T-cell (primary cell): ENCODE results near the gene PPM1N. TPM values are rescaled to one million over a fixed set of nuclear protein-coding genes. Genes with fewer than 3 reads are reported as not detected.

ENCODE experiments used
- ATAC-seq, 4 experiments: fragments of 200-7000 bp in 3 of 4; fragments of 150-1000 bp in 1 of 4; cut with Tn5 transposase; replicated peaks in 1 of 4; 1 replicate in 3 of 4; 2 replicates in 1 of 4; pipeline ENCODE4 v1.10.0; 2021; ENCODE audit warnings: moderate library complexity in 3 of 4, mild to moderate bottlenecking in 2 of 4, moderate number of reproducible peaks in 1 of 4
- CTCF ChIA-PET, 2 donors: fragments of 300-600 bp; sonication (Branson Sonifier 250); formaldehyde crosslinking; loops; one replicate each; lab custom pipeline; 2022; ENCODE audit warnings: antibody characterized with exemption in 2 of 2; lab: Charles Lee
- POLR2A ChIA-PET, 2 donors: fragments of 300-600 bp; sonication (Branson Sonifier 250); formaldehyde crosslinking; loops; one replicate each; lab custom pipeline; 2022; ENCODE audit warnings: antibody characterized with exemption in 2 of 2; lab: Charles Lee
- DNase-seq, 35 experiments: peaks; one replicate each; pipeline versions ENCODE4 v3.0.0 to v3.0.0-alpha.2; 2013 to 2023
- H3K27ac ChIP-seq: one replicate; pipeline ENCODE4 v1.5.1; 2013; ENCODE audit warnings: low read length
- H3K27me3 ChIP-seq, 2 experiments: replicated peaks in 1 of 2; 1 replicate in 1 of 2; 2 replicates in 1 of 2; pipeline versions ENCODE4 v1.6.1 to v1.7.0; 2013; ENCODE audit warnings: low read length in 1 of 2, mixed read lengths in 1 of 2; ENCODE audit not compliant: control insufficient read depth in 2 of 2, insufficient read depth in 2 of 2; ENCODE audit errors: extremely low read depth in 1 of 2
- H3K36me3 ChIP-seq, 2 donors: 1 replicate in 1 of 2; 2 replicates in 1 of 2; pipeline versions ENCODE4 v1.6.1 to v1.7.0; 2013; ENCODE audit warnings: low read length in 1 of 2; ENCODE audit not compliant: control insufficient read depth in 2 of 2, insufficient read depth in 1 of 2; ENCODE audit errors: extremely low read depth in 1 of 2
- H3K4me1 ChIP-seq, 2 experiments: 1 replicate in 1 of 2; 2 replicates in 1 of 2; pipeline versions ENCODE4 v1.6.1 to v1.7.0; 2013; ENCODE audit warnings: low read length in 2 of 2, mixed read lengths in 1 of 2; ENCODE audit not compliant: insufficient read depth in 2 of 2, control insufficient read depth in 1 of 2; ENCODE audit errors: extremely low read depth in 1 of 2
- H3K4me3 ChIP-seq, 2 donors: 1 replicate in 1 of 2; 2 replicates in 1 of 2; pipeline versions ENCODE4 v1.5.1 to v1.7.0; 2013; ENCODE audit warnings: mild to moderate bottlenecking in 2 of 2, low read length in 1 of 2, moderate library complexity in 1 of 2; ENCODE audit not compliant: control insufficient read depth in 1 of 2; ENCODE audit errors: extremely low read depth in 1 of 2
- H3K9me3 ChIP-seq: 2 replicates; pipeline ENCODE4 v1.7.0; 2013
- H3K27ac Mint-ChIP-seq, 2 donors: one replicate each; pipeline ENCODE4 v1.8.0; 2020 to 2021; ENCODE audit warnings: mild to moderate bottlenecking in 2 of 2, mixed read lengths in 2 of 2
- H3K27me3 Mint-ChIP-seq, 2 donors: one replicate each; pipeline ENCODE4 v1.8.0; 2021 to 2022; ENCODE audit warnings: mixed read lengths in 2 of 2
- H3K36me3 Mint-ChIP-seq: one replicate; pipeline ENCODE4 v1.8.0; 2021; ENCODE audit warnings: mixed read lengths
- H3K4me1 Mint-ChIP-seq, 3 donors: one replicate each; pipeline ENCODE4 v1.8.0; 2020 to 2022; ENCODE audit warnings: mixed read lengths in 3 of 3, mild to moderate bottlenecking in 1 of 3
- H3K4me3 Mint-ChIP-seq, 3 donors: one replicate each; pipeline ENCODE4 v1.8.0; 2020 to 2022; ENCODE audit warnings: mild to moderate bottlenecking in 3 of 3, mixed read lengths in 3 of 3, moderate library complexity in 3 of 3
- H3K9me3 Mint-ChIP-seq, 3 donors: one replicate each; pipeline ENCODE4 v1.8.0; 2020 to 2022; ENCODE audit warnings: mixed read lengths in 3 of 3
- WGBS: methylation state at CpG from one replicate; pipeline ENCODE4 v1.1.5; 2013; ENCODE audit warnings: missing lambda C conversion rate; ENCODE audit not compliant: insufficient coverage; 5-methylcytosine and 5-hydroxymethylcytosine counted together
- total RNA-seq, 35 experiments: library from RNA in 6 of 35; stranded (reverse) in 6 of 35; fragments of 120-200 nt in 1 of 35; gene quantifications; one replicate each; pipeline versions ENCODE4 v1.2.1 to v1.2.4 and lab custom pipeline; 2013 to 2026

The PPM1N gene
- total RNA-seq, 5 donors from 2014 or later (not counting 1 experiment from before 2014, with no cell fraction given), result 5.6 to 14.6 (median 10.0) TPM

GRCh38 chr19:45531349-45531748 is 33.1 kb downstream of the PPM1N start:
- ChIA-PET POLR2A (no interaction called here), CTCF (no interaction called here)
- H3K36me3 ChIP-seq, result peaks cover 7 to 8% of the 10 kb centered on the region in 2 donors
- no peak overlapping the region for H3K4me3 Mint-ChIP-seq
- H3K27ac Mint-ChIP-seq, result no peak overlapping the region
- ATAC-seq, result no peak
- peaks cover 0 to 4% (median 0%) of the 10 kb centered on the region in 3 donors for H3K9me3 Mint-ChIP-seq
- peaks cover 17 to 21% (median 20%) of the 10 kb centered on the region in 3 donors for H3K4me1 Mint-ChIP-seq
- H3K9me3 ChIP-seq, result no peaks in the 10 kb centered on the region
- peaks cover 0 to 10% of the 10 kb centered on the region in 2 experiments for H3K4me1 ChIP-seq
- DNase-seq, result no peak
- H3K27me3 Mint-ChIP-seq, result no peaks in the 10 kb centered on the region
- peaks cover 5% of the 10 kb centered on the region for H3K36me3 Mint-ChIP-seq
- peaks cover 0 to 4% of the 10 kb centered on the region in 2 experiments for H3K27me3 ChIP-seq
- no CpG with 5 or more reads among the region's 1 CpG for WGBS
- no peak overlapping the region for H3K4me3 ChIP-seq
- H3K27ac ChIP-seq, result no peak overlapping the region

DNA sequence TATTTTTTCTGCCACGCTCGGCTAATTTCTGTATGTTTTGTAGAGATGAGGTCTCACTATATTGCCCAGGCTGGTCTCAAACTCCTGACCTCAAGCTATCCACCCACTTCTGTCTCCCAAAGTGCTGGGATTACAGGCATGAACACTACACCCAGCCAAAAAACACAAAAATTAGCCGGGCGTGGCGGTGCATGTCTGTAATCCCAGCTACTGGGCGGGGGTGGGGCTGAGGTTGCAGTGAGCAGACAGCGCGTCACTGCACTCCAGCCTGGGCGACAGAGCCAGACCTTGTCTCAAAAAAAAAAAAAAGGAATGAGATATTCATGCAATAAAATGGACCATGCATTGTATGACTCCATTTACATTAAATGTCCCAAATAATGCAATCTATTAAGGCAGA is 41.2 kb downstream of the PPM1N start:
- 94% methylated on average over 3 of the region's 9 CpGs for WGBS
- Histone ChIP-seq H3K4me3 (no peak overlapping the region), H3K9me3 (no peaks in the 10 kb centered on the region), H3K4me1 (no peaks in the 10 kb centered on the region), H3K27ac (no peak overlapping the region), H3K36me3 (no peaks in the 10 kb centered on the region), H3K27me3 (no peaks in the 10 kb centered on the region)
- ChIA-PET POLR2A (no interaction called here), CTCF (interaction anchor here in 1 of 2 donors (0.6 kb wide), 1 partner anchor 90 kb away, joined by 4 read pairs; no protein-coding TSS in a partner anchor)
- Mint-ChIP-seq H3K36me3 (no peaks in the 10 kb centered on the region), H3K27ac (no peak overlapping the region), H3K27me3 (no peaks in the 10 kb centered on the region), H3K4me1 (peaks cover 0 to 2% (median 0%) of the 10 kb centered on the region in 3 donors), H3K9me3 (peaks cover 0 to 2% (median 0%) of the 10 kb centered on the region in 3 donors), H3K4me3 (no peak overlapping the region)
- no peak for ATAC-seq
- DNase-seq, result no peak

DNA sequence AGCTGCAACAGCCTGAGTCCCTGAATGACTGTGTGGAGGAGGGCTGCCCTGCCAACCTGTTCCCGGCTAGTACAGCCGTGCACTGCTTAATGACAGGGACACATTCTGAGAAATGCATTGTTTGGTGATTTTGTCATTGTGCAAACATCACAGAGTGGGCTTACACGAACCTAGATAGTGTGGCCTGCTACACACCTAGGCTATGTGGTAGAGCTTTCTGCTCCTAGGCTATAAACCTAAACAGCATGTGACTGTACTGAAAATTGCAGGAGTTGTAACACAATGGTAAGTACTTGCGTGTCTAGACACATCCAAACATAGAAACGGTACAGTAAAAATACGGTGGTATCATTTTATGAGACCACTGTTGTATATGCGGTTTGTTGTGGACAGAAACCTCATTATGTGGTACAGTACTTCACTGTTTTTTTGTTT is 44.0 kb downstream of the PPM1N start:
- Mint-ChIP-seq H3K27ac (no peak overlapping the region), H3K27me3 (no peaks in the 10 kb centered on the region), H3K4me3 (no peak overlapping the region), H3K36me3 (no peaks in the 10 kb centered on the region), H3K4me1 (peaks cover 0 to 2% (median 0%) of the 10 kb centered on the region in 3 donors), H3K9me3 (peaks cover 0 to 2% (median 0%) of the 10 kb centered on the region in 3 donors)
- no peak for ATAC-seq
- Histone ChIP-seq H3K4me1 (no peaks in the 10 kb centered on the region), H3K36me3 (no peaks in the 10 kb centered on the region), H3K4me3 (no peak overlapping the region), H3K27ac (no peak overlapping the region), H3K9me3 (no peaks in the 10 kb centered on the region), H3K27me3 (no peaks in the 10 kb centered on the region)
- ChIA-PET POLR2A (no interaction called here), CTCF (no interaction called here)
- DNase-seq, result no peak
- 75% methylated on average over 2 of the region's 7 CpGs for WGBS

- H3K36me3 Mint-ChIP-seq, result peaks cover 6% of the 10 kb centered on the region
- no peak overlapping the region for H3K27ac Mint-ChIP-seq
- Histone ChIP-seq H3K4me1 (no peaks in the 10 kb centered on the region), H3K36me3 (peaks cover 2 to 5% of the 10 kb centered on the region in 2 donors), H3K27me3 (no peaks in the 10 kb centered on the region), H3K27ac (no peak overlapping the region), H3K9me3 (no peaks in the 10 kb centered on the region), H3K4me3 (no peak overlapping the region)
- no peak for DNase-seq
- no peaks in the 10 kb centered on the region for H3K9me3 Mint-ChIP-seq
- ChIA-PET POLR2A (interaction anchor here in 1 of 2 donors (0.5 kb wide), 1 partner anchor 11 kb away, joined by 4 read pairs; no protein-coding TSS in a partner anchor), CTCF (no interaction called here)
- ATAC-seq, result no peak
- WGBS, result 74% methylated on average over 5 of the region's 10 CpGs
- H3K4me3 Mint-ChIP-seq, result no peak overlapping the region
- H3K27me3 Mint-ChIP-seq, result no peaks in the 10 kb centered on the region
- H3K4me1 Mint-ChIP-seq, result peaks cover 0 to 2% (median 0%) of the 10 kb centered on the region in 3 donors
Observed at GRCh38 chr19:45547211-45547770, 49.0 kb downstream of the PPM1N start.

DNA sequence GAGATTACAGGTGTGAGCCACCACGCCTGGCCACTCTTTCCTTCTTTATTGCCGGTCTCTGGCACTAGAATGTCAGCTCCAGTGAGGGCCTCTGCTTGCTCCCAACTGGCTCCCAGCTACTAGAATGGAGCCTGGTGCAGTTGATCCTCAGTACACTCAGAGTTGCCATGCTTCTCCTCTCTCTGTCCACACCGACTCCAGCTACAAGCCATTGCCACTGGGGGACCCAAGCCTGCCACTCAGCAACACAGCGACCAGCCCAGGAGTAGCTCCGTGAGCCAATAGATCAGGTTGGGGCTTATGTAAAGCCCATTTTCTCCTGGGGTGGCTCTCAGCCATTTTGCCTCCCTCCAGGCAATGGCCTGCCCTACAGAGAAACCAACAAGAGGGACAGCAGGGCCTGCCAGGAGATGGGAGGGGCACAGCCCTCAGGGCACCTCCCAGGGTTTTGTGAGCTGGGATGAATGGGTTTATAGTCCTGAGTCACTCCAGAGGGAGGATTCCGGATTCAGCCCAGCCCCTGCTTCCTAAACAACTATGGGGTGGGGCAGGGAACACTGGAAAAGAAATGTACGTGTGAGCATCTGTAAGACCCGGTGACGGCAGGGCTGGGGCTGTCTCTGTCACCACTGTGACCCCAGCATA is 49.8 kb downstream of the PPM1N start:
- H3K9me3 Mint-ChIP-seq, result no peaks in the 10 kb centered on the region
- H3K4me1 ChIP-seq, result no peaks in the 10 kb centered on the region
- peaks cover 9% of the 10 kb centered on the region for H3K36me3 Mint-ChIP-seq
- ATAC-seq (no peak), DNase-seq (no peak)
- H3K4me1 Mint-ChIP-seq, result peaks cover 0 to 2% (median 0%) of the 10 kb centered on the region in 3 donors
- no peak overlapping the region for H3K27ac Mint-ChIP-seq
- H3K27me3 Mint-ChIP-seq, result no peaks in the 10 kb centered on the region
- H3K4me3 ChIP-seq, result no peak overlapping the region
- ChIA-PET POLR2A (interaction anchor here in 1 of 2 donors (0.5 kb wide), 1 partner anchor 10 kb away, joined by 4 read pairs; no protein-coding TSS in a partner anchor), CTCF (interaction anchor here (0.5 to 1.8 kb wide), 2 partner anchors 10 to 173 kb away, joined by 3 to 4 read pairs; no protein-coding TSS in a partner anchor)
- no peaks in the 10 kb centered on the region for H3K9me3 ChIP-seq
- WGBS, result 86% methylated on average over 4 of the region's 9 CpGs
- no peaks in the 10 kb centered on the region for H3K27me3 ChIP-seq
- H3K36me3 ChIP-seq, result peaks cover 5 to 8% of the 10 kb centered on the region in 2 donors
- no peak overlapping the region for H3K4me3 Mint-ChIP-seq
- H3K27ac ChIP-seq, result no peak overlapping the region
